Measurements from ENCODE around the gene WNT4. TPM values are rescaled to one million over a fixed set of nuclear protein-coding genes. Genes with fewer than 3 reads are reported as not detected.
A peak's percentile ranks its signal among the peaks of the same experiment; 100 is the strongest.

WNT4 gene
- total RNA-seq, 1 experiment from 2014 or later = 0.70 TPM

GRCh38 chr1:22171951-22172715 lies 29.2 kb upstream of the WNT4 start (continued):
- TF ChIP-seq CBFB (CRISPR knock-in tag; IDR thresholded peaks at IDR 0.05; ENCODE audit: low read depth) = no peak

- TF ChIP-seq JUN (CRISPR knock-in tag; IDR thresholded peaks at IDR 0.05) (no peak), NFYB (CRISPR knock-in tag; conservative IDR thresholded peaks at IDR 0.05; ENCODE audit: low read depth) (peak; percentile 69)
- Mint-ChIP-seq H3K4me1 (no peaks in the 10 kb centered on the region), H3K9me3 (peaks cover 5% of the 10 kb centered on the region; the same call in 1 of the 2 replicates), H3K36me3 (no peaks in the 10 kb centered on the region), H3K4me3 (no peak overlapping the region), H3K27ac (no peak overlapping the region), H3K27me3 (ENCODE audit: low read depth) (no peaks in the 10 kb centered on the region)
- DNase-seq (ENCODE audit: low spot score) (no peak), ATAC-seq (peak; percentile 36; the same call in 1 of the 2 replicates)
- CTCF ChIA-PET = interaction anchor here (0.5 to 0.9 kb wide), 3 partner anchors 21 to 247 kb away, joined by 3 to 4 read pairs (median 3); no protein-coding TSS in a partner anchor
- POLR2A ChIA-PET = no interaction called here
Measured at GRCh38 chr1:22169816-22170215, 26.9 kb upstream of the WNT4 start.

- CTCF ChIA-PET = no interaction called here
- TF ChIP-seq ZNF532 (CRISPR knock-in tag; IDR thresholded peaks at IDR 0.05; ENCODE audit: borderline replicate concordance) = no peak
- TF ChIP-seq IRF2 (CRISPR knock-in tag; IDR thresholded peaks at IDR 0.05; ENCODE audit: borderline replicate concordance, low read depth) = no peak
- TF ChIP-seq GABPB1 (CRISPR knock-in tag; IDR thresholded peaks at IDR 0.05) = no peak
- TF ChIP-seq TEAD1 (CRISPR knock-in tag; IDR thresholded peaks at IDR 0.05) = no peak
- TF ChIP-seq MAX (CRISPR knock-in tag; IDR thresholded peaks at IDR 0.05) = no peak
- H3K4me1 Mint-ChIP-seq = no peaks in the 10 kb centered on the region
- POLR2A ChIA-PET = no interaction called here
- no peak for ATAC-seq
- no peaks in the 10 kb centered on the region for H3K9me3 Mint-ChIP-seq
- H3K36me3 Mint-ChIP-seq = no peaks in the 10 kb centered on the region
- no peak for DNase-seq (ENCODE audit: low spot score)
- no peak overlapping the region for H3K4me3 Mint-ChIP-seq
- H3K27me3 Mint-ChIP-seq (ENCODE audit: low read depth) = no peaks in the 10 kb centered on the region
- H3K27ac Mint-ChIP-seq = no peak overlapping the region
Measured at GRCh38 chr1:22168412-22168973, 25.6 kb upstream of the WNT4 start.

GRCh38 chr1:22166439-22166838 lies 23.5 kb upstream of the WNT4 start:
- ChIA-PET CTCF (interaction anchor here (0.6 to 1.0 kb wide), 2 partner anchors 19 to 23 kb away, joined by 3 to 4 read pairs; partner anchors contain the start of gene WNT4), POLR2A (no interaction called here)
- H3K36me3 Mint-ChIP-seq = no peaks in the 10 kb centered on the region
- no peaks in the 10 kb centered on the region for H3K9me3 Mint-ChIP-seq
- no peak overlapping the region for H3K4me3 Mint-ChIP-seq
- no peaks in the 10 kb centered on the region for H3K4me1 Mint-ChIP-seq
- H3K27ac Mint-ChIP-seq = no peak overlapping the region
- no peak for ATAC-seq
- TF ChIP-seq MLX (CRISPR knock-in tag; IDR thresholded peaks at IDR 0.05) (no peak), GABPB1 (CRISPR knock-in tag; IDR thresholded peaks at IDR 0.05) (no peak), ATF3 (CRISPR knock-in tag; conservative IDR thresholded peaks at IDR 0.05) (no peak), ZNF281 (CRISPR knock-in tag; IDR thresholded peaks at IDR 0.05) (no peak), ATF1 (CRISPR knock-in tag; IDR thresholded peaks at IDR 0.05) (no peak)
- DNase-seq (ENCODE audit: low spot score) = no peak
- no peaks in the 10 kb centered on the region for H3K27me3 Mint-ChIP-seq (ENCODE audit: low read depth)

Measured in WTC11 (cell line).